Measurements from ENCODE around the gene FBXO31. TPM values are rescaled to one million over a fixed set of nuclear protein-coding genes. Genes with fewer than 3 reads are reported as not detected.

FBXO31 gene
- total and polyA plus RNA-seq, 2 donors (not counting 3 experiments of a cell fraction or from before 2014, with no cell fraction given) = 17.1 to 31.8 TPM

- Histone ChIP-seq H2AFZ (ENCODE audit: low read depth, low read length) (peak overlapping the region; percentile 76), H3K4me2 (ENCODE audit: insufficient read depth, low read length) (peak overlapping the region; percentile 32), H3K9me1 (replicated peaks; ENCODE audit: control insufficient read depth, extremely low read depth, insufficient read depth, low read length) (no peaks in the 10 kb centered on the region), H3K36me3 (ENCODE audit: control insufficient read depth in 2 of 2, extremely low read depth in 1 of 2, insufficient read depth in 2 of 2, low read length in 2 of 2) (no peaks in the 10 kb centered on the region), H4K20me1 (replicated peaks; ENCODE audit: control insufficient read depth, extremely low read depth, insufficient read depth, low read length) (peaks cover 2% of the 10 kb centered on the region), H3K9ac (replicated peaks; ENCODE audit: extremely low read depth, insufficient read depth, low read length) (peak overlapping the region; percentile 71), H3K27ac (ENCODE audit: insufficient read depth, low read depth, low read length) (peak overlapping the region; percentile 39), H3K79me2 (ENCODE audit: control insufficient read depth, insufficient read depth, low read length) (peaks cover 31% of the 10 kb centered on the region), H3K9me3 (replicated peaks; ENCODE audit: control insufficient read depth, insufficient read depth, low read length) (no peaks in the 10 kb centered on the region), H3K4me1 (ENCODE audit: control insufficient read depth, extremely low read depth, insufficient read depth, low read length) (peaks cover 27% of the 10 kb centered on the region), H3K4me3 (replicated peaks in 1 of 3; ENCODE audit: insufficient read depth in 1 of 3, low read depth in 1 of 3, low read length in 3 of 3) (peak overlapping the region; percentile 54 to 77 (median 68)), H3K27me3 (ENCODE audit: control insufficient read depth in 2 of 2, insufficient read depth in 2 of 2, low read length in 2 of 2) (no peaks in the 10 kb centered on the region)
- intact Hi-C loops (cut with micrococcal nuclease) = loop anchor here (10.0 kb wide), 2 partner anchors 320 to 720 kb away; no protein-coding TSS in a partner anchor
- DNase-seq (ENCODE audit: low read depth, low spot score) (no peak), FAIRE-seq (no peak)
- TF ChIP-seq EZH2 (IDR thresholded peaks at IDR 0.05; ENCODE audit: borderline replicate concordance, low read depth, low read length, severe bottlenecking) (no peak), FOS (IDR thresholded peaks at IDR 0.05; ENCODE audit: borderline replicate concordance, insufficient read depth, low read length) (no peak), CTCF (IDR thresholded peaks at IDR 0.05; ENCODE audit: extremely low read depth in 1 of 2, insufficient read depth in 1 of 2, low read depth in 1 of 2, low read length in 2 of 2) (no peak), POLR2A (IDR thresholded peaks at IDR 0.05; ENCODE audit: low read depth, low read length) (no peak)
- POLR2A ChIA-PET = interaction anchor here (0.8 to 1.6 kb wide), 2 partner anchors 23 to 67 kb away, joined by 4 to 6 read pairs; partner anchors contain the start of gene C16orf95
- no TSS peak for BruUV-seq (replicated peaks)
- dilution Hi-C loops (cut with MboI; ENCODE audit: extremely low pct_ligation_motif_present, low sequenced_read_pairs) = no loop called here
- CTCF ChIA-PET = interaction anchor here (1.0 to 3.9 kb wide), 7 partner anchors 9 to 820 kb away, joined by 3 to 21 read pairs (median 5); partner anchors contain the start of gene C16orf95
Observed at GRCh38 chr16:87384162-87384874, 742 bp upstream of the FBXO31 start.

Data from endothelial cell of umbilical vein (primary cell).